A673 (cell line): ENCODE data around the gene PSMF1. TPM values are rescaled to one million over a fixed set of nuclear protein-coding genes. Genes with fewer than 3 reads are reported as not detected.

Experiments used
- BruUV-seq: library from RNA; stranded (reverse); fragments of 400-500 nt; replicated peaks from 2 replicates; lab custom pipeline; 2021; lab: Mats Ljungman, UMichigan
- CTCF ChIA-PET: fragments of 300-600 bp; sonication (Branson Sonifier 250); formaldehyde crosslinking; loops from one replicate; lab custom pipeline; 2022; ENCODE audit warnings: antibody characterized with exemption; lab: Charles Lee
- POLR2A ChIA-PET: fragments of 300-600 bp; sonication (Branson Sonifier 250); formaldehyde crosslinking; loops from one replicate; lab custom pipeline; 2022; ENCODE audit warnings: antibody characterized with exemption; ENCODE audit not compliant: low non-redundant PET; lab: Charles Lee
- DNase-seq: peaks from one replicate; pipeline ENCODE4 v3.0.0-alpha.2; 2015; ENCODE audit warnings: low spot score
- H3K27ac ChIP-seq: fragments of 200-600 bp; sonication (generic); 2 replicates; pipeline ENCODE4 v1.5.1; 2016; ENCODE audit warnings: mixed run types, low read depth, mild to moderate bottlenecking, mixed read lengths, antibody characterized with exemption, low read length; ENCODE audit not compliant: poor library complexity, severe bottlenecking
- H3K27me3 ChIP-seq: fragments of 200-600 bp; sonication (generic); replicated peaks from 2 replicates; pipeline ENCODE4 v1.6.1; 2017; ENCODE audit warnings: mixed run types, low read depth, mild to moderate bottlenecking, mixed read lengths, antibody characterized with exemption, low read length; ENCODE audit not compliant: insufficient read depth, poor library complexity
- H3K36me3 ChIP-seq: fragments of 200-600 bp; sonication (generic); 2 replicates; pipeline ENCODE4 v1.6.1; 2016; ENCODE audit warnings: mixed run types, mild to moderate bottlenecking, mixed read lengths, antibody characterized with exemption, low read length; ENCODE audit not compliant: insufficient read depth, poor library complexity, severe bottlenecking
- H3K4me1 ChIP-seq: fragments of 200-600 bp; sonication (generic); 2 replicates; pipeline ENCODE4 v1.6.1; 2017; ENCODE audit warnings: mixed run types, mild to moderate bottlenecking, mixed read lengths, antibody characterized with exemption, low read length; ENCODE audit not compliant: insufficient read depth, poor library complexity, severe bottlenecking
- H3K4me3 ChIP-seq: fragments of 200-600 bp; sonication (generic); 2 replicates; pipeline ENCODE4 v1.5.1; 2016; ENCODE audit warnings: low read depth, mixed run types, mild to moderate bottlenecking, mixed read lengths, low read length; ENCODE audit not compliant: poor library complexity, severe bottlenecking
- H3K9me3 ChIP-seq: fragments of 200-600 bp; sonication (generic); 2 replicates; pipeline ENCODE4 v1.6.1; 2016; ENCODE audit warnings: mixed run types, low read depth, mild to moderate bottlenecking, mixed read lengths, antibody characterized with exemption, low read length; ENCODE audit not compliant: poor library complexity, severe bottlenecking
- CTCF ChIP-seq: fragments of 300-800, 200-600 bp; sonication (generic); conservative IDR thresholded peaks from 2 replicates; pipeline ENCODE4 v1.5.1; 2017; ENCODE audit warnings: low read depth, mild to moderate bottlenecking, antibody characterized with exemption, low read length, moderate library complexity, mixed read lengths
- EZH2 ChIP-seq: fragments of 200-600 bp; sonication (generic); IDR thresholded peaks from 2 replicates; pipeline ENCODE4 v1.6.1; 2017; ENCODE audit warnings: borderline replicate concordance, low read depth, mild to moderate bottlenecking, mixed read lengths, antibody characterized with exemption, low read length; ENCODE audit not compliant: poor library complexity, severe bottlenecking
- intact Hi-C: fragments of 100-400 bp; cut with micrococcal nuclease; formaldehyde crosslinking; loops from one replicate; pipeline ENCODE4 v1.10.0; 2022; ENCODE audit not compliant: unreplicated experiment
- total RNA-seq: library from RNA; stranded (reverse); gene quantifications from 2 replicates; pipeline ENCODE4 v1.2.3, GENCODE V29; 2021

Gene PSMF1
- total RNA-seq, 1 experiment from 2014 or later: 130 TPM

GRCh38 chr20:1105599-1106194, 12.7 kb upstream of the PSMF1 start:
- no peak overlapping the region for H3K4me3 ChIP-seq
- POLR2A ChIA-PET: no interaction called here
- no peaks in the 10 kb centered on the region for H3K27me3 ChIP-seq
- no peak for TF ChIP-seq CTCF
- no peak for TF ChIP-seq EZH2
- H3K9me3 ChIP-seq: peaks cover 12% of the 10 kb centered on the region
- intact Hi-C loops: loop anchor here (5.0 kb wide), 1 partner anchor 107 kb away; no protein-coding TSS in a partner anchor
- H3K36me3 ChIP-seq: no peaks in the 10 kb centered on the region
- no peak for DNase-seq
- no peaks in the 10 kb centered on the region for H3K4me1 ChIP-seq
- CTCF ChIA-PET: no interaction called here
- no peak overlapping the region for H3K27ac ChIP-seq
- BruUV-seq: no TSS peak

DNA sequence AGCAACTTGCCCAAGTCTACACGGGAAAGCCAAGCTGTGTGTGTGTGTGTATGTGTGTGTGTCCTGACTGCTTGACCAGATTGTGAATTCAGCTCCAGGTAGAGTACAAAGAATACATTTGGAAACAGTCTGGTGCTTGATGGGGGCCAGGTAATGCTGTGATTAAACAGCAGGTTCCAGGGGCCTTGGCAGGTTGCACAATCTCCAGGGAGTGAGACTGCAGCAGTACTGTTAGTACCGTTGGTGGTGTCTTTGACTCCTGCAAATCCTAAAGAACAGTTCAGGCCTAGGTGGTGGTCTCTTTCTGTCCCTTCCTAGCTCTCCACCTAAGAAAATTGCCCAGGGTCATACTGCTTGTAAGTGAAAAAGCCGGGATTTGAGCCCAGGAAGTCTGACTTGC, 11.2 kb upstream of the PSMF1 start:
- no peak overlapping the region for H3K4me3 ChIP-seq
- H3K4me1 ChIP-seq: no peaks in the 10 kb centered on the region
- no peak for DNase-seq
- H3K9me3 ChIP-seq: peaks cover 8% of the 10 kb centered on the region
- POLR2A ChIA-PET: no interaction called here
- BruUV-seq: no TSS peak
- H3K27me3 ChIP-seq: no peaks in the 10 kb centered on the region
- no peaks in the 10 kb centered on the region for H3K36me3 ChIP-seq
- no peak overlapping the region for H3K27ac ChIP-seq
- TF ChIP-seq EZH2: no peak
- TF ChIP-seq CTCF: no peak
- intact Hi-C loops: loop anchor here (5.0 kb wide), 1 partner anchor 105 kb away; no protein-coding TSS in a partner anchor
- CTCF ChIA-PET: no interaction called here

DNA sequence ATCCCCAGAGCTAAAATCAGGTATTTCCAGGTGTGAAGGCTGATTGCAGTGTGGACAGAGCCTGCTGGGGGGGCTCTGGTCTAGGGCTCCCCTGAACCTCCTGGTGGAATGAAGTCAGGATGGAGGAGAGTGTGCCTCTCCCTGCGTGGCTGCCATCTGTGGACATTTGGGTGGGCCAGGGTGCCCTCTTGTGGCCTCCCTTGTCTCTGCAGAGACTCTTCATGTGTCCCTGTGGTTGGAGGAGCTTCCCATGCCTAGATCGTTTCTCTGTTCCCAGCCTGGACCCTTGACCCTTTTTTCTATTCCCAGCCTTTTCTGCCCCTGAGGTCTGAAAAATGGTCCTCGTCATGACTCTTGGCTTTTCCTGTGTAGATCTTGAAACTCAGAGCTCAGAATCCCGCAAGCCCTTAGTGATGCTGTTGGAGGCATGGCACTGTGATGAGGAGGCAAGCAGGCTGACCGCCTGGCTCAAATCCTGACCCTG, 9.9 kb upstream of the PSMF1 start:
- H3K4me1 ChIP-seq: no peaks in the 10 kb centered on the region
- DNase-seq: peak; percentile 58
- ChIA-PET CTCF (interaction anchor here (0.5 to 0.6 kb wide), 5 partner anchors 77 to 290 kb away, joined by 3 to 12 read pairs (median 4); no protein-coding TSS in a partner anchor), POLR2A (no interaction called here)
- no peaks in the 10 kb centered on the region for H3K9me3 ChIP-seq
- intact Hi-C loops: loop anchor here (1.0 to 5.0 kb wide), 2 partner anchors 104 to 292 kb away; no protein-coding TSS in a partner anchor
- TF ChIP-seq EZH2 (no peak), CTCF (peak; percentile 82)
- no peaks in the 10 kb centered on the region for H3K36me3 ChIP-seq
- no peak overlapping the region for H3K4me3 ChIP-seq
- no TSS peak for BruUV-seq
- no peak overlapping the region for H3K27ac ChIP-seq
- no peaks in the 10 kb centered on the region for H3K27me3 ChIP-seq
